Left ventricle myocardium inferior (tissue), 1 donor: ENCODE data around the gene ITGB1BP1. TPM values are rescaled to one million over a fixed set of nuclear protein-coding genes. Genes with fewer than 3 reads are reported as not detected.

Source experiments
- total RNA-seq: library from RNA; stranded (reverse); fragmentation: NEBNext Ultra II Directional; extraction: Animal tissue kit (Norgen Biotek cat#: 25700); gene quantifications from one replicate; pipeline ENCODE4 v1.2.1, GENCODE V29; 2021
- donor health status: DM: no; HTN: yes; CAD: no; lungs with severe emphysema.

Gene ITGB1BP1
- total RNA-seq, 1 donor from 2014 or later, result 75.6 TPM

Other genes starting within 250 kb of the ITGB1BP1 start
- 10.0 TPM for gene ASAP2, start 216.7 kb downstream of the ITGB1BP1 start, total RNA-seq
- gene CPSF3, start 126 bp upstream of the ITGB1BP1 start, total RNA-seq, result 15.6 TPM
- gene IAH1, start 51.0 kb upstream of the ITGB1BP1 start, total RNA-seq, result 82.9 TPM
- gene ADAM17, start 132.3 kb upstream of the ITGB1BP1 start, total RNA-seq, result 13.1 TPM
- gene YWHAQ, start 207.5 kb upstream of the ITGB1BP1 start, total RNA-seq, result 178 TPM